Measurements from ENCODE around the gene HOXC11.

DNA sequence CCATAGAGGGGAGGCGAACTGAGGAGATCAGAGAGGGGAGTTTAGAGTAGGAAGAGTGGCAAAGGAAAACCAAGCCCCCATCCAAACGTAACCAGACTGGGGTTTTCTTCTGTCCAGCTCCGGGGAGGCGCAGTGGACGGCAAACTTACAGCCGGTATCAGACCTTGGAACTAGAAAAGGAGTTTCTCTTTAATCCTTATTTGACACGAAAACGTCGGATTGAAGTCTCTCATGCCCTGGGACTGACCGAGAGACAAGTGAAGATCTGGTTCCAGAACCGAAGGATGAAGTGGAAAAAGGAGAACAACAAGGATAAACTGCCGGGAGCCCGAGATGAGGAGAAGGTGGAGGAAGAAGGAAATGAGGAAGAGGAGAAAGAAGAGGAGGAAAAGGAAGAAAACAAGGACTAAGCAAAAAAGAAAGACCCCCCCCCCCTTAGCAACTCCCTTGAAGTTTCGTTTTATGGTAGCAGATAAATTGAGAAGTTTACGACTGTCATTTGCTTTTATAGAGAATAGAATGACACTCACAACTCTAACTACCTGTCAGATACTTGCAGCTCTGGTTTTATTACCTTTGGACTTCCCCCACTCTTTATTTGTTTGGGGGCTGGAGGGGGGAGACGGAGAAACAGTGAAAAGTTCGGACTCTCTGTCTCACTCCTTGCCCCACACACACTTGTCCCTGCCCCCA, 38.2 kb downstream of the HOXC11 start:
- TF ChIP-seq CTCF (IDR thresholded peaks at IDR 0.05) (no peak), EP300 (IDR thresholded peaks at IDR 0.05) (no peak), POLR2A (IDR thresholded peaks at IDR 0.05) (no peak), POLR2AphosphoS5 (IDR thresholded peaks at IDR 0.05) (no peak)

Data from sigmoid colon (tissue), 4 donors.